ENCODE measurements around the gene PKD2L1. TPM values are rescaled to one million over a fixed set of nuclear protein-coding genes. Genes with fewer than 3 reads are reported as not detected.

The PKD2L1 gene
- total and polyA plus RNA-seq, 4 donors, result 0.33 to 0.81 (median 0.50) TPM

- 0% methylated on average over 21 of the region's 32 CpGs for WGBS (ENCODE audit: insufficient coverage)
Observed at GRCh38 chr10:100347568-100348195, 17.7 kb upstream of the PKD2L1 start.

GRCh38 chr10:100346765-100347567, 16.9 kb upstream of the PKD2L1 start, which contains the start of gene SCD:
SCD (plus strand) TSS chr10:100347233; CDS start chr10:100347505, 272 bp downstream.
- Histone ChIP-seq H3K27ac (ENCODE audit: low read depth, low read length) (peak within 1 kb of the TSS; percentile 57), H3K4me1 (ENCODE audit: control insufficient read depth, insufficient read depth, low read length) (peaks cover 42% of the 10 kb centered on the region), H3K9me3 (ENCODE audit: control insufficient read depth, insufficient read depth, low read length) (no peaks in the 10 kb centered on the region), H3K4me3 (ENCODE audit: low read depth, low read length) (peak within 1 kb of the TSS; percentile 86), H3K27me3 (ENCODE audit: control insufficient read depth, insufficient read depth, low read length) (no peaks in the 10 kb centered on the region), H3K36me3 (ENCODE audit: control insufficient read depth, insufficient read depth, low read length) (peaks cover 15% of the 10 kb centered on the region)
- under 1% methylated on average over 68 of the region's 73 CpGs for WGBS (ENCODE audit: insufficient coverage)
- DNase-seq (ENCODE audit: low read depth in 4 of 6, low spot score in 6 of 6), result peak in 5 of 6 donors; percentile 82 to 99 (median 91)

More at GRCh38 chr10:100347568-100348195, 17.7 kb upstream of the PKD2L1 start:
- H3K27me3 ChIP-seq (ENCODE audit: control insufficient read depth, insufficient read depth, low read length), result no peaks in the 10 kb centered on the region
- H3K9me3 ChIP-seq (ENCODE audit: control insufficient read depth, insufficient read depth, low read length), result no peaks in the 10 kb centered on the region
- peaks cover 19% of the 10 kb centered on the region for H3K36me3 ChIP-seq (ENCODE audit: control insufficient read depth, insufficient read depth, low read length)
- peak overlapping the region; percentile 86 for H3K4me3 ChIP-seq (ENCODE audit: low read depth, low read length)
- peak overlapping the region; percentile 57 for H3K27ac ChIP-seq (ENCODE audit: low read depth, low read length)
- DNase-seq (ENCODE audit: low read depth in 4 of 6, low spot score in 6 of 6), result peak in 2 of 6 donors; percentile 46 to 59
- peaks cover 37% of the 10 kb centered on the region for H3K4me1 ChIP-seq (ENCODE audit: control insufficient read depth, insufficient read depth, low read length)

- DNase-seq (ENCODE audit: low read depth in 4 of 6, low spot score in 6 of 6), result peak in 3 of 6 donors; percentile 70 to 96 (median 93)
- peak overlapping the region; percentile 86 for H3K4me3 ChIP-seq (ENCODE audit: low read depth, low read length)
- H3K27me3 ChIP-seq (ENCODE audit: control insufficient read depth, insufficient read depth, low read length), result no peaks in the 10 kb centered on the region
- WGBS (ENCODE audit: insufficient coverage), result 0% methylated on average over 31 of the region's 36 CpGs
- H3K36me3 ChIP-seq (ENCODE audit: control insufficient read depth, insufficient read depth, low read length), result peaks cover 11% of the 10 kb centered on the region
- peaks cover 42% of the 10 kb centered on the region for H3K4me1 ChIP-seq (ENCODE audit: control insufficient read depth, insufficient read depth, low read length)
- no peaks in the 10 kb centered on the region for H3K9me3 ChIP-seq (ENCODE audit: control insufficient read depth, insufficient read depth, low read length)
- peak overlapping the region; percentile 57 for H3K27ac ChIP-seq (ENCODE audit: low read depth, low read length)
Observed at GRCh38 chr10:100346351-100346764, 16.3 kb upstream of the PKD2L1 start.

GRCh38 chr10:100345570-100346330, 15.7 kb upstream of the PKD2L1 start:
- WGBS (ENCODE audit: insufficient coverage), result 25% methylated on average over 8 of the region's 9 CpGs
- Histone ChIP-seq H3K4me1 (ENCODE audit: control insufficient read depth, insufficient read depth, low read length) (peaks cover 42% of the 10 kb centered on the region), H3K36me3 (ENCODE audit: control insufficient read depth, insufficient read depth, low read length) (peaks cover 11% of the 10 kb centered on the region), H3K27ac (ENCODE audit: low read depth, low read length) (peak overlapping the region; percentile 57), H3K4me3 (ENCODE audit: low read depth, low read length) (peak overlapping the region; percentile 86), H3K27me3 (ENCODE audit: control insufficient read depth, insufficient read depth, low read length) (no peaks in the 10 kb centered on the region), H3K9me3 (ENCODE audit: control insufficient read depth, insufficient read depth, low read length) (no peaks in the 10 kb centered on the region)
- DNase-seq (ENCODE audit: low read depth in 4 of 6, low spot score in 6 of 6), result no peak

GRCh38 chr10:100344241-100344788, 14.3 kb upstream of the PKD2L1 start:
- Histone ChIP-seq H3K9me3 (ENCODE audit: control insufficient read depth, insufficient read depth, low read length) (no peaks in the 10 kb centered on the region), H3K27ac (ENCODE audit: low read depth, low read length) (no peak overlapping the region), H3K4me3 (ENCODE audit: low read depth, low read length) (no peak overlapping the region), H3K4me1 (ENCODE audit: control insufficient read depth, insufficient read depth, low read length) (peaks cover 36% of the 10 kb centered on the region), H3K36me3 (ENCODE audit: control insufficient read depth, insufficient read depth, low read length) (peaks cover 8% of the 10 kb centered on the region), H3K27me3 (ENCODE audit: control insufficient read depth, insufficient read depth, low read length) (no peaks in the 10 kb centered on the region)
- WGBS (ENCODE audit: insufficient coverage), result 87% methylated on average over 2 of the region's 3 CpGs
- no peak for DNase-seq (ENCODE audit: low read depth in 4 of 6, low spot score in 6 of 6)

GRCh38 chr10:100342627-100342972, 12.6 kb upstream of the PKD2L1 start:
- H3K27ac ChIP-seq (ENCODE audit: low read depth, low read length), result no peak overlapping the region
- 0% methylated on average over 1 of the region's 7 CpGs for WGBS (ENCODE audit: insufficient coverage)
- no peak for DNase-seq (ENCODE audit: low read depth in 4 of 6, low spot score in 6 of 6)

GRCh38 chr10:100341953-100342626, 12.1 kb upstream of the PKD2L1 start:
- DNase-seq (ENCODE audit: low read depth in 4 of 6, low spot score in 6 of 6), result peak in 1 of 6 donors; percentile 63
- Histone ChIP-seq H3K27me3 (ENCODE audit: control insufficient read depth, insufficient read depth, low read length) (no peaks in the 10 kb centered on the region), H3K4me3 (ENCODE audit: low read depth, low read length) (no peak overlapping the region), H3K36me3 (ENCODE audit: control insufficient read depth, insufficient read depth, low read length) (no peaks in the 10 kb centered on the region), H3K4me1 (ENCODE audit: control insufficient read depth, insufficient read depth, low read length) (peaks cover 25% of the 10 kb centered on the region), H3K27ac (ENCODE audit: low read depth, low read length) (peak overlapping the region; percentile 33), H3K9me3 (ENCODE audit: control insufficient read depth, insufficient read depth, low read length) (no peaks in the 10 kb centered on the region)
- 43% methylated on average over 5 of the region's 9 CpGs for WGBS (ENCODE audit: insufficient coverage)

More at GRCh38 chr10:100342627-100342972, 12.6 kb upstream of the PKD2L1 start:
- no peaks in the 10 kb centered on the region for H3K27me3 ChIP-seq (ENCODE audit: control insufficient read depth, insufficient read depth, low read length)
- H3K36me3 ChIP-seq (ENCODE audit: control insufficient read depth, insufficient read depth, low read length), result no peaks in the 10 kb centered on the region
- peaks cover 25% of the 10 kb centered on the region for H3K4me1 ChIP-seq (ENCODE audit: control insufficient read depth, insufficient read depth, low read length)
- no peak overlapping the region for H3K4me3 ChIP-seq (ENCODE audit: low read depth, low read length)
- H3K9me3 ChIP-seq (ENCODE audit: control insufficient read depth, insufficient read depth, low read length), result no peaks in the 10 kb centered on the region

- no peaks in the 10 kb centered on the region for H3K36me3 ChIP-seq (ENCODE audit: control insufficient read depth, insufficient read depth, low read length)
- H3K9me3 ChIP-seq (ENCODE audit: control insufficient read depth, insufficient read depth, low read length), result no peaks in the 10 kb centered on the region
- peak overlapping the region; percentile 73 for H3K27ac ChIP-seq (ENCODE audit: low read depth, low read length)
- H3K27me3 ChIP-seq (ENCODE audit: control insufficient read depth, insufficient read depth, low read length), result no peaks in the 10 kb centered on the region
- peak in 1 of 6 donors; percentile 67 for DNase-seq (ENCODE audit: low read depth in 4 of 6, low spot score in 6 of 6)
- H3K4me3 ChIP-seq (ENCODE audit: low read depth, low read length), result no peak overlapping the region
- peaks cover 22% of the 10 kb centered on the region for H3K4me1 ChIP-seq (ENCODE audit: control insufficient read depth, insufficient read depth, low read length)
- 47% methylated on average over 8 of the region's 12 CpGs for WGBS (ENCODE audit: insufficient coverage)
Observed at GRCh38 chr10:100340948-100341847, 11.2 kb upstream of the PKD2L1 start.

All from spinal cord (tissue), 10 donors.